Activated T-helper 17 cell treated with anti-CD3 and anti-CD28 coated beads, Interleukin-2, amount 50 U/mL, for 72 hours (primary cell): ENCODE results near the gene TMEM181. TPM values are rescaled to one million over a fixed set of nuclear protein-coding genes. Genes with fewer than 3 reads are reported as not detected.
"Not testable (repeated sequence)": the region's sequence is repeated elsewhere in the genome, so short reads cannot be mapped to it uniquely, and the experiment has no call there.

Experiments used
- ATAC-seq: fragments of 150-1000 bp; cut with Tn5 transposase; replicated peaks from 2 replicates; pipeline ENCODE4 v1.10.0; 2021; ENCODE audit warnings: mild to moderate bottlenecking, moderate library complexity
- H3K27ac Mint-ChIP-seq: one replicate; pipeline ENCODE4 v1.8.0; 2022; ENCODE audit warnings: mixed read lengths
- H3K27me3 Mint-ChIP-seq: one replicate; pipeline ENCODE4 v1.8.0; 2022; ENCODE audit warnings: mixed read lengths
- H3K36me3 Mint-ChIP-seq: one replicate; pipeline ENCODE4 v1.8.0; 2022; ENCODE audit warnings: low read depth, mild to moderate bottlenecking, mixed read lengths
- H3K4me1 Mint-ChIP-seq: one replicate; pipeline ENCODE4 v1.8.0; 2022; ENCODE audit warnings: mixed read lengths
- H3K4me3 Mint-ChIP-seq: one replicate; pipeline ENCODE4 v1.8.0; 2022; ENCODE audit warnings: mild to moderate bottlenecking, mixed read lengths
- H3K9me3 Mint-ChIP-seq: one replicate; pipeline ENCODE4 v1.8.0; 2022; ENCODE audit warnings: mixed read lengths
- total RNA-seq, 2 donors: library from RNA; stranded (reverse); gene quantifications; one replicate each; pipeline ENCODE4 v1.2.3, GENCODE V29; 2022

TMEM181 gene
- total RNA-seq = 10 to 100 TPM; 11.8 to 16.4 TPM

- H3K36me3 Mint-ChIP-seq = peaks cover 11% of the 10 kb centered on the region
- no peaks in the 10 kb centered on the region for H3K9me3 Mint-ChIP-seq
- peaks cover 23% of the 10 kb centered on the region for H3K4me1 Mint-ChIP-seq
- no peaks in the 10 kb centered on the region for H3K27me3 Mint-ChIP-seq
- H3K4me3 Mint-ChIP-seq = peak within 1 kb of the TSS; percentile 95
- peak within 1 kb of the TSS; percentile 96 for H3K27ac Mint-ChIP-seq
- ATAC-seq = peak; percentile 94
Observed at GRCh38 chr6:158559895-158560835, at the start of gene TMEM181. Gene TMEM181 (plus strand): TSS chr6:158560091. CDS start chr6:158560225, 134 bp downstream.

GRCh38 chr6:158512809-158513208 is 47.1 kb upstream of the TMEM181 start:
- Mint-ChIP-seq H3K36me3 (peaks cover 6% of the 10 kb centered on the region), H3K4me3 (no peak overlapping the region), H3K27me3 (no peaks in the 10 kb centered on the region), H3K4me1 (no peaks in the 10 kb centered on the region), H3K9me3 (no peaks in the 10 kb centered on the region), H3K27ac (no peak overlapping the region)
- ATAC-seq = no peak

GRCh38 chr6:158514176-158514575 is 45.7 kb upstream of the TMEM181 start:
- Mint-ChIP-seq H3K4me3 (no peak overlapping the region), H3K27ac (peak overlapping the region; percentile 50), H3K9me3 (no peaks in the 10 kb centered on the region), H3K27me3 (no peaks in the 10 kb centered on the region), H3K36me3 (no peaks in the 10 kb centered on the region), H3K4me1 (peaks cover 6% of the 10 kb centered on the region)
- no peak for ATAC-seq

- no peaks in the 10 kb centered on the region for H3K9me3 Mint-ChIP-seq
- H3K27me3 Mint-ChIP-seq = no peaks in the 10 kb centered on the region
- H3K36me3 Mint-ChIP-seq = no peaks in the 10 kb centered on the region
- ATAC-seq = no peak
- H3K27ac Mint-ChIP-seq = no peak overlapping the region
- H3K4me3 Mint-ChIP-seq = no peak overlapping the region
- peaks cover 6% of the 10 kb centered on the region for H3K4me1 Mint-ChIP-seq
Observed at GRCh38 chr6:158514991-158515390, 44.9 kb upstream of the TMEM181 start.

- H3K4me1 Mint-ChIP-seq = peaks cover 6% of the 10 kb centered on the region
- no peak overlapping the region for H3K27ac Mint-ChIP-seq
- H3K27me3 Mint-ChIP-seq = no peaks in the 10 kb centered on the region
- H3K9me3 Mint-ChIP-seq = no peaks in the 10 kb centered on the region
- H3K36me3 Mint-ChIP-seq = no peaks in the 10 kb centered on the region
- H3K4me3 Mint-ChIP-seq = no peak overlapping the region
- ATAC-seq = no peak
Observed at GRCh38 chr6:158516098-158516497, 43.8 kb upstream of the TMEM181 start.

- ATAC-seq = no peak
- Mint-ChIP-seq H3K27me3 (no peaks in the 10 kb centered on the region), H3K4me1 (peaks cover 6% of the 10 kb centered on the region), H3K4me3 (no peak overlapping the region), H3K36me3 (no peaks in the 10 kb centered on the region), H3K9me3 (no peaks in the 10 kb centered on the region), H3K27ac (no peak overlapping the region)
Observed at GRCh38 chr6:158517038-158517437, 42.9 kb upstream of the TMEM181 start.

- no peaks in the 10 kb centered on the region for H3K36me3 Mint-ChIP-seq
- no peaks in the 10 kb centered on the region for H3K9me3 Mint-ChIP-seq
- no peak overlapping the region for H3K27ac Mint-ChIP-seq
- ATAC-seq = peak; percentile 31
- peaks cover 6% of the 10 kb centered on the region for H3K4me1 Mint-ChIP-seq
- H3K4me3 Mint-ChIP-seq = peak overlapping the region; percentile 90
- H3K27me3 Mint-ChIP-seq = no peaks in the 10 kb centered on the region
Observed at GRCh38 chr6:158517581-158517980, 42.3 kb upstream of the TMEM181 start.

- Mint-ChIP-seq H3K4me1 (peaks cover 6% of the 10 kb centered on the region), H3K36me3 (no peaks in the 10 kb centered on the region), H3K9me3 (no peaks in the 10 kb centered on the region), H3K27me3 (peaks cover 2% of the 10 kb centered on the region), H3K4me3 (peak overlapping the region; percentile 90), H3K27ac (peak overlapping the region; percentile 83)
- peak; percentile 97 for ATAC-seq
Observed at GRCh38 chr6:158518191-158519127, 41.4 kb upstream of the TMEM181 start.

GRCh38 chr6:158519300-158519699 is 40.6 kb upstream of the TMEM181 start:
- Mint-ChIP-seq H3K27ac (no peak overlapping the region), H3K36me3 (no peaks in the 10 kb centered on the region), H3K4me1 (peaks cover 6% of the 10 kb centered on the region), H3K27me3 (peaks cover 7% of the 10 kb centered on the region), H3K4me3 (no peak overlapping the region), H3K9me3 (no peaks in the 10 kb centered on the region)
- ATAC-seq = no peak

- Mint-ChIP-seq H3K36me3 (no peaks in the 10 kb centered on the region), H3K4me3 (no peak overlapping the region), H3K27ac (no peak overlapping the region), H3K9me3 (no peaks in the 10 kb centered on the region), H3K4me1 (peaks cover 6% of the 10 kb centered on the region), H3K27me3 (peaks cover 11% of the 10 kb centered on the region)
- no peak for ATAC-seq
Observed at GRCh38 chr6:158519761-158520160, 40.1 kb upstream of the TMEM181 start.

- H3K27ac Mint-ChIP-seq, H3K36me3 Mint-ChIP-seq, ATAC-seq, H3K4me3 Mint-ChIP-seq, H3K9me3 Mint-ChIP-seq, H3K4me1 Mint-ChIP-seq: not testable (repeated sequence)
- peaks cover 19% of the 10 kb centered on the region for H3K27me3 Mint-ChIP-seq
Observed at GRCh38 chr6:158520975-158521374, 38.9 kb upstream of the TMEM181 start.

- ATAC-seq = no peak
- Mint-ChIP-seq H3K4me3 (no peak overlapping the region), H3K36me3 (no peaks in the 10 kb centered on the region), H3K27ac (no peak overlapping the region), H3K4me1 (peaks cover 6% of the 10 kb centered on the region), H3K9me3 (no peaks in the 10 kb centered on the region), H3K27me3 (peaks cover 22% of the 10 kb centered on the region)
Observed at GRCh38 chr6:158521759-158522158, 38.1 kb upstream of the TMEM181 start.

GRCh38 chr6:158522616-158523015 is 37.3 kb upstream of the TMEM181 start:
- ATAC-seq = no peak
- Mint-ChIP-seq H3K4me3 (no peak overlapping the region), H3K27me3 (peaks cover 24% of the 10 kb centered on the region)

GRCh38 chr6:158524311-158524710 is 35.6 kb upstream of the TMEM181 start:
- no peak for ATAC-seq
- Mint-ChIP-seq H3K36me3 (no peaks in the 10 kb centered on the region), H3K27me3 (peaks cover 35% of the 10 kb centered on the region), H3K9me3 (peaks cover 4% of the 10 kb centered on the region), H3K4me3 (no peak overlapping the region), H3K27ac (no peak overlapping the region), H3K4me1 (no peaks in the 10 kb centered on the region)

More at GRCh38 chr6:158522616-158523015, 37.3 kb upstream of the TMEM181 start:
- Mint-ChIP-seq H3K4me1 (peaks cover 6% of the 10 kb centered on the region), H3K9me3 (no peaks in the 10 kb centered on the region), H3K27ac (no peak overlapping the region), H3K36me3 (no peaks in the 10 kb centered on the region)
